ENCODE results near the gene VWA1. TPM values are rescaled to one million over a fixed set of nuclear protein-coding genes. Genes with fewer than 3 reads are reported as not detected.

VWA1 gene
- total and polyA plus RNA-seq, 10 of the 15 experiments (the other 5 are each of a cell fraction or from before 2014, with no cell fraction given) = 0.02 to 1.7 (median 0.32) TPM; not detected in 2

GRCh38 chr1:1421907-1422464 is 13.5 kb upstream of the VWA1 start:
- no peaks in the 10 kb centered on the region for H4K20me1 ChIP-seq (ENCODE audit: control insufficient read depth, insufficient read depth)
- no peaks in the 10 kb centered on the region for H3K79me2 ChIP-seq (ENCODE audit: control insufficient read depth, insufficient read depth, low read length)
- intact Hi-C loops (cut with micrococcal nuclease; ENCODE audit: unreplicated experiment) (no loop called here), in situ Hi-C loops (cut with MboI) (no loop called here)
- H2AFZ ChIP-seq (ENCODE audit: control insufficient read depth, low read depth, low read length) = no peak overlapping the region
- peaks cover 25% of the 10 kb centered on the region for H3K4me1 ChIP-seq (ENCODE audit: control insufficient read depth, insufficient read depth, low read length)
- ChIA-PET RAD21 (ENCODE audit: unreplicated experiment) (interaction anchor here (1.2 to 1.5 kb wide), 2 partner anchors 16 to 19 kb away, joined by 5 read pairs; no protein-coding TSS in a partner anchor), CTCF (interaction anchor here (1.1 kb wide), 1 partner anchor 84 kb away, joined by 4 read pairs; no protein-coding TSS in a partner anchor), SMC1A (ENCODE audit: uncharacterized antibody, unreplicated experiment) (no interaction called here), POLR2A (interaction anchor here (1.0 to 2.2 kb wide), 3 partner anchors 13 to 16 kb away, joined by 3 to 9 read pairs (median 3); no protein-coding TSS in a partner anchor)
- no peak overlapping the region for H3K27ac ChIP-seq (ENCODE audit: control insufficient read depth, insufficient read depth)
- H3K9me3 ChIP-seq (replicated peaks; ENCODE audit: control insufficient read depth, insufficient read depth, low read length) = no peaks in the 10 kb centered on the region
- no peaks in the 10 kb centered on the region for H3K27me3 ChIP-seq (replicated peaks in 1 of 2; ENCODE audit: control insufficient read depth in 2 of 2, insufficient read depth in 2 of 2, low read length in 1 of 2)
- FAIRE-seq = no peak
- H3K9ac ChIP-seq (ENCODE audit: control insufficient read depth, insufficient read depth, low read length) = no peak overlapping the region; the same call in 1 of the 2 replicates
- H3K4me2 ChIP-seq (ENCODE audit: control insufficient read depth, insufficient read depth) = 0 out of 2 replicates have a peak overlapping the region, but pooled peaks have one; percentile 15
- ATAC-seq = peak; percentile 7
- no peak overlapping the region for H3K4me3 ChIP-seq
- no peaks in the 10 kb centered on the region for H3K36me3 ChIP-seq (ENCODE audit: control insufficient read depth in 2 of 2, insufficient read depth in 2 of 2, low read length in 1 of 2)
- no TSS peak for BruUV-seq (replicated peaks)
- DNase-seq (ENCODE audit: low read depth, low spot score) = no peak
- no peak for TF ChIP-seq NFIC (IDR thresholded peaks at IDR 0.05; ENCODE audit: low read depth, low read length)
- TF ChIP-seq NR2C1 (IDR thresholded peaks at IDR 0.05) = no peak
- no peak for TF ChIP-seq SMARCA5 (IDR thresholded peaks at IDR 0.05)
- TF ChIP-seq ZNF274 (IDR thresholded peaks at IDR 0.05; ENCODE audit: insufficient read depth, insufficient read length) = no peak
- TF ChIP-seq ZBTB4 (CRISPR knock-in tag; IDR thresholded peaks at IDR 0.05) = no peak
- TF ChIP-seq MYB (IDR thresholded peaks at IDR 0.05; ENCODE audit: borderline replicate concordance, low read depth, low read length) = no peak
- peak; percentile 55 for TF ChIP-seq MEF2B (IDR thresholded peaks at IDR 0.05; ENCODE audit: partially characterized antibody, poor library complexity, severe bottlenecking)
- TF ChIP-seq SREBF1 (IDR thresholded peaks at IDR 0.05; ENCODE audit: low read length) = no peak
- no peak for TF ChIP-seq ZBED1 (IDR thresholded peaks at IDR 0.05; ENCODE audit: borderline replicate concordance)
- TF ChIP-seq YY1 (IDR thresholded peaks at IDR 0.05; ENCODE audit: low read depth, low read length) = no peak
- TF ChIP-seq BMI1 (IDR thresholded peaks at IDR 0.05; ENCODE audit: borderline replicate concordance) = no peak
- 0 out of 4 replicates have a peak, but pooled peaks of 1 of the 2 experiments have one; percentile 15 for TF ChIP-seq IKZF2 (IDR thresholded peaks at IDR 0.05)
- no peak for TF ChIP-seq RCOR1 (conservative IDR thresholded peaks at IDR 0.05; ENCODE audit: low read depth, low read length)
- no peak for TF ChIP-seq SRF (IDR thresholded peaks at IDR 0.05; ENCODE audit: low read depth in 2 of 2, low read length in 2 of 2)
- TF ChIP-seq JUND (IDR thresholded peaks at IDR 0.05; ENCODE audit: low read depth, low read length) = no peak
- 65% methylated on average over 7 of the region's 7 CpGs for WGBS (ENCODE audit: insufficient coverage, insufficient replicate concordance, low lambda C conversion rate, missing lambda C conversion rate)
